ENCODE measurements around the gene EDIL3.

- TF ChIP-seq CTCF (conservative IDR thresholded peaks at IDR 0.05 in 1 of 2, IDR thresholded peaks at IDR 0.05 in 1 of 2; ENCODE audit: low read depth in 1 of 2, low read length in 2 of 2) (no peak), EZH2 (IDR thresholded peaks at IDR 0.05; ENCODE audit: low read length, missing control alignments) (no peak)
Measured at GRCh38 chr5:84119252-84119651, 265.4 kb downstream of the EDIL3 start.

All from fibroblast of lung (primary cell).